ENCODE results near the gene NOC4L. TPM values are rescaled to one million over a fixed set of nuclear protein-coding genes. Genes with fewer than 3 reads are reported as not detected.

The NOC4L gene
- polyA plus RNA-seq, 3 donors, result 7.3 to 18.0 (median 17.9) TPM

DNA sequence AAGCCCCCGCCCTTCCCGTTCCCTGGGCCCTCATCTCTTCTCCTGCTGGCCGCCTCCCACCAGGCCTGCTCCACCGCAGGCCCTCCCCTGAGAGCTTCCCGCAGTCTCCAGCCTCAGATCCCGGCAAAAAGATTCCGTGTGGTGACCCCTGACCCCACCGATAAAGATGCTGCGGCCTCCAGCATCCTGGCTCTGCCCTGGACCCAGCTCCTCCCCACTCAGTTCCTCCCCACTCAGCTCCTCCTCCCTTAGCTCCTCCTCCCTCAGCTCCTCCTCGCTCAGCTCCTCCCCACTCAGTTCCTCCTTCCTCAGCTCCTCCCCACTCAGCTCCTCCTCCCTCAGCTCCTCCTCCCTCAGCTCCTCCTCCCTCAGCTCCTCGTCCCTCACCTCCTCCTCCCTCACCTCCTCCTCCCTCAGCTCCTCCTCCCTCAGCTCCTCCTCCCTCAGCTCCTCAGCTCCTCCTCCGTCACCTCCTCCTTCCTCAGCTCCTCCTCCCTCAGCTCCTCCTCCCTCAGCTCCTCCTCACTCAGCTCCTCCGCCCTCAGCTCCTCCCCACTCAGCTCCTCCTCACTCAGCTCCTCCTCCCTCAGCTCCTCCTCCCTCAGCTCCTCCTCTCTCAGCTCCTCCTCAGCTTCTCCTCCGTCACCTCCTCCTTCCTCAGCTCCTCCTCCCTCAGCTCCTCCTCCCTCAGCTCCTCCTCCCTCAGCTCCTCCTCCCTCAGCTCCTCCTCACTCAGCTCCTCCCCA is 17.0 kb downstream of the NOC4L start:
- Mint-ChIP-seq H3K4me1 (peaks cover 18% of the 10 kb centered on the region), H3K4me3 (no peak overlapping the region), H3K9me3 (peaks cover 3 to 16% (median 6%) of the 10 kb centered on the region in 7 donors), H3K36me3 (no peaks in the 10 kb centered on the region), H3K27ac (peak overlapping the region in 3 of 7 donors; percentile 25 to 87 (median 80)), H3K27me3 (ENCODE audit: low read depth in 3 of 3) (peaks cover 7 to 14% (median 10%) of the 10 kb centered on the region in 3 donors)
- Histone ChIP-seq H3K27me3 (ENCODE audit: control insufficient read depth in 2 of 2, insufficient read depth in 2 of 2, low read length in 2 of 2) (no peaks in the 10 kb centered on the region), H3K27ac (ENCODE audit: low read depth in 1 of 2, low read length in 2 of 2) (no peak overlapping the region), H3K9me3 (replicated peaks in 1 of 2; ENCODE audit: control insufficient read depth in 1 of 2, insufficient read depth in 1 of 2, low read length in 2 of 2) (peaks cover 0 to 8% of the 10 kb centered on the region in 2 donors), H3K4me2 (replicated peaks; ENCODE audit: extremely low read depth, low read length, poor library complexity, severe bottlenecking) (no peak overlapping the region), H2AFZ (ENCODE audit: insufficient read depth, low read depth, low read length, poor library complexity, severe bottlenecking) (no peak overlapping the region), H3K4me3 (replicated peaks in 1 of 3; ENCODE audit: low read depth in 2 of 3, low read length in 3 of 3) (no peak overlapping the region), H3K36me3 (replicated peaks in 1 of 2; ENCODE audit: control insufficient read depth in 1 of 2, insufficient read depth in 2 of 2, low read length in 2 of 2) (peaks cover 0 to 23% of the 10 kb centered on the region in 2 donors), H3K4me1 (ENCODE audit: control insufficient read depth in 1 of 2, insufficient read depth in 2 of 2, low read length in 2 of 2) (peaks cover 19 to 21% of the 10 kb centered on the region in 2 donors), H4K20me1 (ENCODE audit: insufficient read depth, low read length) (no peaks in the 10 kb centered on the region), H3K9ac (ENCODE audit: insufficient read depth, low read length, poor library complexity, severe bottlenecking) (no peak overlapping the region), H3K79me2 (ENCODE audit: insufficient read depth, low read length) (no peaks in the 10 kb centered on the region)
- DNase-seq, result peak in 2 of 3 donors; percentile 21 to 51
- intact Hi-C loops (cut with micrococcal nuclease), result loop anchor here in 1 of 2 donors (5.0 kb wide), 1 partner anchor 56 kb away; no protein-coding TSS in a partner anchor
- TF ChIP-seq, protein P1, sequence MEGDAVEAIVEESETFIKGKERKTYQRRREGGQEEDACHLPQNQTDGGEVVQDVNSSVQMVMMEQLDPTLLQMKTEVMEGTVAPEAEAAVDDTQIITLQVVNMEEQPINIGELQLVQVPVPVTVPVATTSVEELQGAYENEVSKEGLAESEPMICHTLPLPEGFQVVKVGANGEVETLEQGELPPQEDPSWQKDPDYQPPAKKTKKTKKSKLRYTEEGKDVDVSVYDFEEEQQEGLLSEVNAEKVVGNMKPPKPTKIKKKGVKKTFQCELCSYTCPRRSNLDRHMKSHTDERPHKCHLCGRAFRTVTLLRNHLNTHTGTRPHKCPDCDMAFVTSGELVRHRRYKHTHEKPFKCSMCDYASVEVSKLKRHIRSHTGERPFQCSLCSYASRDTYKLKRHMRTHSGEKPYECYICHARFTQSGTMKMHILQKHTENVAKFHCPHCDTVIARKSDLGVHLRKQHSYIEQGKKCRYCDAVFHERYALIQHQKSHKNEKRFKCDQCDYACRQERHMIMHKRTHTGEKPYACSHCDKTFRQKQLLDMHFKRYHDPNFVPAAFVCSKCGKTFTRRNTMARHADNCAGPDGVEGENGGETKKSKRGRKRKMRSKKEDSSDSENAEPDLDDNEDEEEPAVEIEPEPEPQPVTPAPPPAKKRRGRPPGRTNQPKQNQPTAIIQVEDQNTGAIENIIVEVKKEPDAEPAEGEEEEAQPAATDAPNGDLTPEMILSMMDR (IDR thresholded peaks at IDR 0.05), result no peak
- WGBS (ENCODE audit: insufficient coverage), result 84% methylated on average over 10 of the region's 14 CpGs

DNA sequence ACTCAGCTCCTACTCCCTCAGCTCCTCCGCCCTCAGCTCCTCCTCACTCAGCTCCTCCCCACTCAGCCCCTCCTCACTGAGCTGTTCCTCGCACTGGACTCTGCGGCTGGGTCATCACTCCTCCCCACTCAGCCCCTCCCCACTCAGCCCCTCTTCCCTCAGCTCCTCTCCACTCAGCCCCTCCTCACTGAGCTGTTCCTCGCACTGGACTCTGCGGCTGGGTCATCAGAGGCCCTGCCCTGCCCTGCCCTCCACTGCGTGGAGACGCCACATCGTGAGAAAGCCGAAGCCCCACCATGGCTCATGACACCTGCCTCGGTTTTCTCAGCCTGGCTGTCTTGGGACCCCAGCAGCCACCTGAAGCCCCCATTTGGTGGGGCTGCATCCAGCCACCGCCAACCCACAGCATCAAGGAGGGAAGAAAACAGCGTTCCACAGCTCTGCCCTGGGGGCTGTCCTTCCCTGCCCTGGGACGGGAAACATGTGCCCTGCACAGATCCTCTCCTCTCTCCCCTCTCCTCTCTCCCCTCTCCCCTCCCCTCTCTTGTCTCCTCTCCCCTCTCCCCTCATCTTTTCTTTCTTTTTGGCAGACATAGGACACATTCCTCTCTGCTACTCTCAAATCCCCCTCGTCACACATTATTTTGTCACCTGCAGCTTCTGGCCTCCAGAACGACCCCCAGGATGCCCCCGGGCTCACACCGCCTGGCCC is 17.7 kb downstream of the NOC4L start:
- Histone ChIP-seq H3K4me2 (replicated peaks; ENCODE audit: extremely low read depth, low read length, poor library complexity, severe bottlenecking) (peak overlapping the region; percentile 72), H3K27ac (ENCODE audit: low read depth in 1 of 2, low read length in 2 of 2) (peak overlapping the region; percentile 42 to 55), H4K20me1 (ENCODE audit: insufficient read depth, low read length) (no peaks in the 10 kb centered on the region), H2AFZ (ENCODE audit: insufficient read depth, low read depth, low read length, poor library complexity, severe bottlenecking) (peak overlapping the region; percentile 72), H3K9me3 (replicated peaks in 1 of 2; ENCODE audit: control insufficient read depth in 1 of 2, insufficient read depth in 1 of 2, low read length in 2 of 2) (peaks cover 0 to 8% of the 10 kb centered on the region in 2 donors), H3K4me3 (replicated peaks in 1 of 3; ENCODE audit: low read depth in 2 of 3, low read length in 3 of 3) (peak overlapping the region in 2 of 3 experiments; percentile 47 to 69), H3K36me3 (replicated peaks in 1 of 2; ENCODE audit: control insufficient read depth in 1 of 2, insufficient read depth in 2 of 2, low read length in 2 of 2) (peaks cover 0 to 15% of the 10 kb centered on the region in 2 donors), H3K79me2 (ENCODE audit: insufficient read depth, low read length) (no peaks in the 10 kb centered on the region), H3K4me1 (ENCODE audit: control insufficient read depth in 1 of 2, insufficient read depth in 2 of 2, low read length in 2 of 2) (peaks cover 19 to 21% of the 10 kb centered on the region in 2 donors), H3K9ac (ENCODE audit: insufficient read depth, low read length, poor library complexity, severe bottlenecking) (peak overlapping the region; percentile 67), H3K27me3 (ENCODE audit: control insufficient read depth in 2 of 2, insufficient read depth in 2 of 2, low read length in 2 of 2) (no peaks in the 10 kb centered on the region)
- DNase-seq, result no peak
- TF ChIP-seq, protein P1 (IDR thresholded peaks at IDR 0.05), result no peak
- Mint-ChIP-seq H3K9me3 (peaks cover 3 to 16% (median 8%) of the 10 kb centered on the region in 7 donors), H3K4me1 (peaks cover 18% of the 10 kb centered on the region), H3K27ac (peak overlapping the region in 6 of 7 donors; percentile 25 to 87 (median 70)), H3K36me3 (no peaks in the 10 kb centered on the region), H3K27me3 (ENCODE audit: low read depth in 3 of 3) (peaks cover 7 to 14% (median 12%) of the 10 kb centered on the region in 3 donors), H3K4me3 (peak overlapping the region; percentile 68 to 71)
- 54% methylated on average over 17 of the region's 17 CpGs for WGBS (ENCODE audit: insufficient coverage)
- intact Hi-C loops (cut with micrococcal nuclease), result loop anchor here in 1 of 2 donors (5.0 kb wide), 1 partner anchor 55 kb away; no protein-coding TSS in a partner anchor

All from CD14-positive monocyte (primary cell).